Hepatocyte (in vitro differentiated cells): Measurements from ENCODE around the gene GRIK2.

ENCODE experiments used
- EZH2 ChIP-seq: fragments of 200-600 bp; sonication (generic); IDR thresholded peaks from 2 replicates; pipeline ENCODE4 v1.6.1; 2016; ENCODE audit warnings: antibody characterized with exemption, mild to moderate bottlenecking, borderline replicate concordance
- EZH2phosphoT487 ChIP-seq: fragments of 200-600 bp; sonication (generic); IDR thresholded peaks from one replicate; pipeline ENCODE4 v1.6.1; 2018; ENCODE audit warnings: antibody characterized with exemption, mild to moderate bottlenecking, low read depth, moderate library complexity; ENCODE audit not compliant: unreplicated experiment, severe bottlenecking
- TF ChIP-seq, protein P1 (sequence below): fragments of 200-600 bp; sonication (generic); IDR thresholded peaks from 2 replicates; pipeline ENCODE4 v1.5.1; 2016; ENCODE audit warnings: antibody characterized with exemption, mild to moderate bottlenecking; ENCODE audit not compliant: poor library complexity

DNA sequence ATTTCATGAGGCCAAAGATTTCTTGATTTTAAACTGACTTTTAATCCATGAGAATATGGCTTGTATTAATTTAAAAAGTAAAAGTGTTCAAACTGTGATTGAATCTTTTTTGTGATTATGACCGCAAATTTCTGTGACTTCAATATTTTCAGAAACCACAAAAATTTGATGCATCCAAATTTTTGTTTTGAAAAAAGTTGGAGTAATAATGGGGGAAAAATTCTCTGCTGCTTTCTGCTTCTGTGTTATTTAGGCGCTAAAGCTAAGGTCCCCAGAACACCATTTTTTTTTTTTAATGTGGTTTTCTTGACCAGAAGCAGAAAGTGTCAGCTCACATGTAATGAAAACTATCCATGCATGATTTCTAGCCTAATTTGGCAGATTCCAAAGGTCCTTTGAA is 65.3 kb downstream of the GRIK2 start:
- TF ChIP-seq, protein P1, sequence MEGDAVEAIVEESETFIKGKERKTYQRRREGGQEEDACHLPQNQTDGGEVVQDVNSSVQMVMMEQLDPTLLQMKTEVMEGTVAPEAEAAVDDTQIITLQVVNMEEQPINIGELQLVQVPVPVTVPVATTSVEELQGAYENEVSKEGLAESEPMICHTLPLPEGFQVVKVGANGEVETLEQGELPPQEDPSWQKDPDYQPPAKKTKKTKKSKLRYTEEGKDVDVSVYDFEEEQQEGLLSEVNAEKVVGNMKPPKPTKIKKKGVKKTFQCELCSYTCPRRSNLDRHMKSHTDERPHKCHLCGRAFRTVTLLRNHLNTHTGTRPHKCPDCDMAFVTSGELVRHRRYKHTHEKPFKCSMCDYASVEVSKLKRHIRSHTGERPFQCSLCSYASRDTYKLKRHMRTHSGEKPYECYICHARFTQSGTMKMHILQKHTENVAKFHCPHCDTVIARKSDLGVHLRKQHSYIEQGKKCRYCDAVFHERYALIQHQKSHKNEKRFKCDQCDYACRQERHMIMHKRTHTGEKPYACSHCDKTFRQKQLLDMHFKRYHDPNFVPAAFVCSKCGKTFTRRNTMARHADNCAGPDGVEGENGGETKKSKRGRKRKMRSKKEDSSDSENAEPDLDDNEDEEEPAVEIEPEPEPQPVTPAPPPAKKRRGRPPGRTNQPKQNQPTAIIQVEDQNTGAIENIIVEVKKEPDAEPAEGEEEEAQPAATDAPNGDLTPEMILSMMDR: no peak
- TF ChIP-seq EZH2 (no peak), EZH2phosphoT487 (no peak)
